IMR-90 (cell line): ENCODE results near the gene FAM219A. TPM values are rescaled to one million over a fixed set of nuclear protein-coding genes. Genes with fewer than 3 reads are reported as not detected.
A peak's percentile ranks its signal among the peaks of the same experiment; 100 is the strongest.

Experiments
- ATAC-seq: fragments of 200-7000 bp; cut with Tn5 transposase; 2 replicates; pipeline ENCODE4 v1.9.1; 2020; ENCODE audit warnings: low read depth, mild to moderate bottlenecking, moderate library complexity
- BruUV-seq: library from RNA; stranded (reverse); fragments of 400-500 nt; replicated peaks from 2 replicates; lab custom pipeline; 2021; lab: Mats Ljungman, UMichigan
- CTCF ChIA-PET: fragments of 300-600 bp; formaldehyde crosslinking; extraction: SDS; loops from one replicate; lab custom pipeline; 2021; ENCODE audit warnings: antibody characterized with exemption; lab: Yijun Ruan, JAX
- POLR2A ChIA-PET: fragments of 300-600 bp; sonication (Branson Sonifier 250); formaldehyde crosslinking; loops from one replicate; lab custom pipeline; 2022; ENCODE audit warnings: antibody characterized with exemption; ENCODE audit not compliant: unreplicated experiment; lab: Charles Lee
- DNase-seq: peaks from one replicate; pipeline ENCODE4 v3.0.0; 2013
- H2AFZ ChIP-seq: replicated peaks from 2 replicates; pipeline ENCODE3; 2013; ENCODE audit warnings: low read length, mild to moderate bottlenecking; ENCODE audit not compliant: poor library complexity
- H2AK5ac ChIP-seq: 2 replicates; pipeline ENCODE4 v1.6.1; 2013; ENCODE audit warnings: low read depth, low read length, inconsistent platforms
- H2AK9ac ChIP-seq: replicated peaks from 2 replicates; pipeline ENCODE3; 2013; ENCODE audit warnings: mild to moderate bottlenecking, low read depth, low read length, moderate library complexity; ENCODE audit not compliant: poor library complexity
- H2BK120ac ChIP-seq: 2 replicates; pipeline ENCODE4 v1.6.1; 2013; ENCODE audit warnings: low read depth, low read length, inconsistent platforms
- H2BK15ac ChIP-seq: 3 replicates; pipeline ENCODE4 v1.6.1; 2013; ENCODE audit warnings: low read depth, low read length, inconsistent platforms
- H2BK20ac ChIP-seq: 2 replicates; pipeline ENCODE4 v1.6.1; 2013; ENCODE audit warnings: low read depth, mild to moderate bottlenecking, inconsistent platforms, low read length, moderate library complexity
- H2BK5ac ChIP-seq: 2 replicates; pipeline ENCODE4 v1.6.1; 2013; ENCODE audit warnings: mild to moderate bottlenecking, low read depth, low read length, inconsistent platforms; ENCODE audit not compliant: poor library complexity, severe bottlenecking
- H3K14ac ChIP-seq: replicated peaks from 2 replicates; pipeline ENCODE4 v1.6.1; 2013; ENCODE audit warnings: low read depth, low read length, inconsistent platforms
- H3K18ac ChIP-seq: 2 replicates; pipeline ENCODE4 v1.6.1; 2013; ENCODE audit warnings: low read depth, low read length, control low read depth
- H3K23ac ChIP-seq: 2 replicates; pipeline ENCODE4 v1.6.1; 2013; ENCODE audit warnings: low read depth, low read length, inconsistent platforms
- H3K27ac ChIP-seq: 2 replicates; pipeline ENCODE4 v1.5.1; 2013; ENCODE audit warnings: mild to moderate bottlenecking, control low read depth, low read length; ENCODE audit not compliant: insufficient read depth
- H3K27me3 ChIP-seq: 2 replicates; pipeline ENCODE4 v1.6.1; 2013; ENCODE audit warnings: low read length; ENCODE audit not compliant: control insufficient read depth, insufficient read depth
- H3K36me3 ChIP-seq: 2 replicates; pipeline ENCODE4 v1.6.1; 2013; ENCODE audit warnings: low read length, mixed read lengths; ENCODE audit not compliant: control insufficient read depth, insufficient read depth
- H3K4ac ChIP-seq: 2 replicates; pipeline ENCODE4 v1.6.1; 2013; ENCODE audit warnings: low read depth, low read length, inconsistent platforms
- H3K4me1 ChIP-seq: 2 replicates; pipeline ENCODE4 v1.6.1; 2013; ENCODE audit warnings: low read length, mixed read lengths; ENCODE audit not compliant: control insufficient read depth, insufficient read depth
- H3K4me2 ChIP-seq: 2 replicates; pipeline ENCODE4 v1.6.1; 2013; ENCODE audit warnings: low read depth, mild to moderate bottlenecking, control low read depth, low read length, moderate library complexity
- H3K4me3 ChIP-seq: 2 replicates; pipeline ENCODE4 v1.5.1; 2013; ENCODE audit warnings: low read depth, mild to moderate bottlenecking, control low read depth, low read length, moderate library complexity; ENCODE audit not compliant: insufficient read depth
- H3K56ac ChIP-seq: 2 replicates; pipeline ENCODE4 v1.6.1; 2013; ENCODE audit warnings: low read length, inconsistent platforms; ENCODE audit not compliant: insufficient read depth; ENCODE audit errors: extremely low read depth
- H3K79me1 ChIP-seq, 2 experiments: 2 replicates each; pipeline ENCODE4 v1.6.1; 2013; ENCODE audit warnings: low read length in 2 of 2, inconsistent platforms in 1 of 2, low read depth in 1 of 2
- H3K9ac ChIP-seq: 2 replicates; pipeline ENCODE4 v1.6.1; 2013; ENCODE audit warnings: low read depth, low read length, control low read depth
- H3K9me1 ChIP-seq: 2 replicates; pipeline ENCODE4 v1.6.1; 2013; ENCODE audit warnings: low read length, inconsistent platforms; ENCODE audit not compliant: insufficient read depth
- H3K9me3 ChIP-seq: 2 replicates; pipeline ENCODE4 v1.6.1; 2013; ENCODE audit warnings: low read length; ENCODE audit not compliant: control insufficient read depth, insufficient read depth
- H4K20me1 ChIP-seq: 2 replicates; pipeline ENCODE4 v1.6.1; 2013; ENCODE audit warnings: low read length, inconsistent platforms; ENCODE audit not compliant: insufficient read depth
- H4K5ac ChIP-seq: 2 replicates; pipeline ENCODE4 v1.6.1; 2013; ENCODE audit warnings: mild to moderate bottlenecking, low read depth, low read length, control low read depth
- H4K8ac ChIP-seq, 2 experiments: 2 replicates each; pipeline ENCODE4 v1.6.1; 2013; ENCODE audit warnings: low read depth in 2 of 2, low read length in 2 of 2, control low read depth in 1 of 2, inconsistent platforms in 1 of 2
- H4K91ac ChIP-seq: 2 replicates; pipeline ENCODE4 v1.6.1; 2013; ENCODE audit warnings: low read depth, low read length, inconsistent platforms; ENCODE audit not compliant: insufficient read depth
- MAFK ChIP-seq: IDR thresholded peaks from 2 replicates; pipeline ENCODE4 v1.6.1; 2012; ENCODE audit warnings: low read depth, low read length, improper control_type of control experiment
- RAD21 ChIP-seq: IDR thresholded peaks from 2 replicates; pipeline ENCODE4 v1.6.1; 2012; ENCODE audit warnings: low read length, improper control_type of control experiment
- SMC3 ChIP-seq: fragments of 150-350 bp; IDR thresholded peaks from 2 replicates; pipeline ENCODE4 v1.6.1; 2016; ENCODE audit warnings: low read depth, mild to moderate bottlenecking, antibody characterized with exemption, low read length, moderate library complexity
- WGBS, 2 experiments: methylation state at CpG; one replicate each; pipeline versions ENCODE4 v1.1.5 to v1.1.7; 2013; ENCODE audit warnings: missing lambda C conversion rate in 2 of 2; ENCODE audit not compliant: insufficient read length in 1 of 2; ENCODE audit errors: extremely low coverage in 2 of 2; 5-methylcytosine and 5-hydroxymethylcytosine counted together
- dilution Hi-C: fragments of 300-500 bp; cut with HindIII; formaldehyde crosslinking; loops from one replicate; pipeline ENCODE4 v1.14.3; 2018; ENCODE audit warnings: low sequenced_read_pairs; ENCODE audit not compliant: unreplicated experiment
- in situ Hi-C: fragments of 300-500 bp; cut with MboI; formaldehyde crosslinking; loops from 3 replicates; pipeline ENCODE4 v1.14.3; 2019; ENCODE audit warnings: low sequenced_read_pairs, inconsistent platforms, mixed read lengths
- intact Hi-C: fragments of 100-400 bp; cut with micrococcal nuclease; formaldehyde crosslinking; loops from 2 replicates; pipeline ENCODE4 v1.10.0; 2022
- polyA plus RNA-seq, 3 experiments: library from polyadenylated mRNA; depleted of rRNA; stranded (reverse); fragments of >200 nt; gene quantifications; 2 replicates each; pipeline ENCODE4 v1.2.3, GENCODE V29; 2012; ENCODE audit warnings: low replicate concordance in 1 of 3
- total RNA-seq: library from RNA; depleted of rRNA; stranded (reverse); fragments of >200 nt; gene quantifications from 2 replicates; pipeline ENCODE4 v1.2.3, GENCODE V29; 2012
- TF ChIP-seq, protein P1 (sequence below): conservative IDR thresholded peaks from 2 replicates; pipeline ENCODE4 v1.5.1; 2012; ENCODE audit warnings: mild to moderate bottlenecking, low read depth, low read length, improper control_type of control experiment

FAM219A gene
- total and polyA plus RNA-seq, 2 of the 4 experiments (the other 2 are of a cell fraction) = 4.8 to 20.8 TPM

DNA sequence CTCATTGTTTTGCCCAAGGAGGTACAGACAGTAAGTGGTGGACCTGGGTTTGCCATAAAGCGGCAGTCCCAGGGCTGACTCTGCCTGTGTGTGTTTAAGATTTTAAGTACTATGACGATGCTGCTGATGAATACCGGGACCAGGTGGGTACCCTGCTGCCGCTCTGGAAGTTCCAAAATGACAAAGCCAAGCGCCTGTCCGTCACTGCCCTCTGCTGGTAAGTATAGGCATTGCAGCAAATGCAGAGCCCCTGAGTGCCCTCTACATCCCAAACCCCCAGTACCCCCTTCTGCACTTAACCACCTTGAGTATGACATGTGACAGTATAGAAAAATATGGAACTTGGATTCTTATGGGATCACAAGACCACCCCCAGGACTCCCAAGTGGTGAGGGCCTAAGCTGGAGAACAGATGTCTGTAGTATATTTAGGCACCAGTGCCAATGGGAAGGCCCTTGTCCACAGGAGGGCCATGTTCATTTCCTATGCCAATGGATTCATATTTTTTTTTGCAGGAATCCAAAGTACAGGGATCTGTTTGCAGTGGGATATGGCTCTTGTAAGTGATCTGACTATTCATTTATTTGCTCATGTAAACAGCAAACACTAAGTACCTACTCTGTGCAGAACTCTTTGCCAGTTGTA, 42.4 kb upstream of the FAM219A start:
- WGBS, 2 experiments = no CpG with 5 or more reads among the region's 6 CpGs
- Histone ChIP-seq H2AFZ (no peak overlapping the region), H2AK9ac (peak overlapping the region; percentile 12), H3K4me1 (no peaks in the 10 kb centered on the region; the same call in 1 of the 2 replicates), H3K56ac (no peak overlapping the region), H3K27me3 (peaks cover 53% of the 10 kb centered on the region), H3K4me2 (no peak overlapping the region), H2BK15ac (no peak overlapping the region), H3K9me3 (no peaks in the 10 kb centered on the region), H2BK5ac (no peak overlapping the region), H2AK5ac (no peak overlapping the region), H2BK120ac (no peak overlapping the region), H3K18ac (no peak overlapping the region), H4K20me1 (no peaks in the 10 kb centered on the region; the same call in 1 of the 2 replicates), H3K36me3 (no peaks in the 10 kb centered on the region), H4K8ac (no peak overlapping the region), H4K5ac (no peak overlapping the region), H3K79me1 (no peaks in the 10 kb centered on the region), H3K14ac (no peak overlapping the region), H3K4ac (no peak overlapping the region), H2BK20ac (no peak overlapping the region), H4K91ac (no peak overlapping the region), H3K27ac (no peak overlapping the region), H3K9ac (no peak overlapping the region), H3K4me3 (no peak overlapping the region), H3K9me1 (no peaks in the 10 kb centered on the region), H3K23ac (no peak overlapping the region)
- peak; percentile 80 for ATAC-seq
- CTCF ChIA-PET = interaction anchor here (0.7 to 1.5 kb wide), 5 partner anchors 12 to 97 kb away, joined by 3 to 5 read pairs (median 3); no protein-coding TSS in a partner anchor
- in situ Hi-C loops = no loop called here
- intact Hi-C loops = loop anchor here (1.0 kb wide), 3 partner anchors 63 to 103 kb away; no protein-coding TSS in a partner anchor
- dilution Hi-C loops = no loop called here
- POLR2A ChIA-PET = no interaction called here
- peak; percentile 96 for TF ChIP-seq SMC3
- TF ChIP-seq RAD21 = peak; percentile 84
- TF ChIP-seq, protein P1, sequence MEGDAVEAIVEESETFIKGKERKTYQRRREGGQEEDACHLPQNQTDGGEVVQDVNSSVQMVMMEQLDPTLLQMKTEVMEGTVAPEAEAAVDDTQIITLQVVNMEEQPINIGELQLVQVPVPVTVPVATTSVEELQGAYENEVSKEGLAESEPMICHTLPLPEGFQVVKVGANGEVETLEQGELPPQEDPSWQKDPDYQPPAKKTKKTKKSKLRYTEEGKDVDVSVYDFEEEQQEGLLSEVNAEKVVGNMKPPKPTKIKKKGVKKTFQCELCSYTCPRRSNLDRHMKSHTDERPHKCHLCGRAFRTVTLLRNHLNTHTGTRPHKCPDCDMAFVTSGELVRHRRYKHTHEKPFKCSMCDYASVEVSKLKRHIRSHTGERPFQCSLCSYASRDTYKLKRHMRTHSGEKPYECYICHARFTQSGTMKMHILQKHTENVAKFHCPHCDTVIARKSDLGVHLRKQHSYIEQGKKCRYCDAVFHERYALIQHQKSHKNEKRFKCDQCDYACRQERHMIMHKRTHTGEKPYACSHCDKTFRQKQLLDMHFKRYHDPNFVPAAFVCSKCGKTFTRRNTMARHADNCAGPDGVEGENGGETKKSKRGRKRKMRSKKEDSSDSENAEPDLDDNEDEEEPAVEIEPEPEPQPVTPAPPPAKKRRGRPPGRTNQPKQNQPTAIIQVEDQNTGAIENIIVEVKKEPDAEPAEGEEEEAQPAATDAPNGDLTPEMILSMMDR = peak; percentile 89
- TF ChIP-seq MAFK = no peak
- peak; percentile 19 for DNase-seq
- BruUV-seq = no TSS peak
